PC-9 (cell line): ENCODE results near the gene SH3PXD2A.

ENCODE experiments used
- CTCF ChIP-seq: fragments of 200-600 bp; sonication (generic); conservative IDR thresholded peaks from 2 replicates; pipeline ENCODE4 v1.6.1; 2017; ENCODE audit warnings: mixed run types, antibody characterized with exemption, mild to moderate bottlenecking, moderate library complexity
- EZH2 ChIP-seq: fragments of 200-600 bp; sonication (generic); IDR thresholded peaks from 2 replicates; pipeline ENCODE4 v1.8.0; 2017; ENCODE audit warnings: antibody characterized with exemption, low read depth

- TF ChIP-seq CTCF (no peak), EZH2 (no peak)
These were observed 127.2 kb downstream of the SH3PXD2A start for GRCh38 chr10:103727991-103728689.
